MCF 10A (cell line): ENCODE results near the gene NOXO1. TPM values are rescaled to one million over a fixed set of nuclear protein-coding genes. Genes with fewer than 3 reads are reported as not detected.

Experiments
- BruUV-seq: library from RNA; stranded (reverse); fragments of 400-500 nt; replicated peaks from 2 replicates; lab custom pipeline; 2021; lab: Mats Ljungman, UMichigan
- CTCF ChIA-PET: fragments of 300-600 bp; sonication (Branson Sonifier 250); formaldehyde crosslinking; extraction: SDS; loops from one replicate; lab custom pipeline; 2021; ENCODE audit warnings: antibody characterized with exemption, inconsistent platforms; lab: Yijun Ruan, JAX
- POLR2A ChIA-PET: fragments of 300-600, 350-650 bp; sonication (Branson Sonifier 250); formaldehyde crosslinking; extraction: SDS; loops from one replicate; lab custom pipeline; 2020; ENCODE audit warnings: antibody characterized with exemption, inconsistent platforms; lab: Yijun Ruan, JAX
- DNase-seq: peaks from one replicate; pipeline ENCODE4 v3.0.0-alpha.2; 2018; ENCODE audit not compliant: unreplicated experiment
- H3K27ac Mint-ChIP-seq: one replicate; pipeline ENCODE4 v1.8.0; 2022; ENCODE audit warnings: mild to moderate bottlenecking, low read depth, mixed read lengths; ENCODE audit not compliant: unreplicated experiment
- H3K27me3 Mint-ChIP-seq: one replicate; pipeline ENCODE4 v1.8.0; 2022; ENCODE audit warnings: mixed read lengths; ENCODE audit not compliant: insufficient read depth, unreplicated experiment
- H3K36me3 Mint-ChIP-seq: one replicate; pipeline ENCODE4 v1.8.0; 2022; ENCODE audit warnings: mild to moderate bottlenecking, moderate library complexity, mixed read lengths; ENCODE audit not compliant: insufficient read depth, unreplicated experiment
- H3K4me1 Mint-ChIP-seq: one replicate; pipeline ENCODE4 v1.8.0; 2022; ENCODE audit warnings: mixed read lengths; ENCODE audit not compliant: insufficient read depth, unreplicated experiment
- H3K4me3 Mint-ChIP-seq: one replicate; pipeline ENCODE4 v1.8.0; 2022; ENCODE audit warnings: mild to moderate bottlenecking, moderate library complexity, mixed read lengths; ENCODE audit not compliant: unreplicated experiment
- H3K9me3 Mint-ChIP-seq: one replicate; pipeline ENCODE4 v1.8.0; 2022; ENCODE audit warnings: mixed read lengths; ENCODE audit not compliant: unreplicated experiment
- CTCF ChIP-seq: fragments of 200-600 bp; IDR thresholded peaks from one replicate; pipeline ENCODE4 v1.8.0; 2022; ENCODE audit warnings: antibody characterized with exemption, mild to moderate bottlenecking; ENCODE audit not compliant: unreplicated experiment
- intact Hi-C: fragments of 100-400 bp; cut with micrococcal nuclease; formaldehyde crosslinking; loops from 2 replicates; pipeline ENCODE4 v1.14.1; 2022
- total RNA-seq: library from RNA; stranded (reverse); gene quantifications from 2 replicates; pipeline ENCODE4 v1.2.3, GENCODE V29; 2022

Gene NOXO1
- total RNA-seq, 1 experiment from 2014 or later: 1.1 TPM

DNA sequence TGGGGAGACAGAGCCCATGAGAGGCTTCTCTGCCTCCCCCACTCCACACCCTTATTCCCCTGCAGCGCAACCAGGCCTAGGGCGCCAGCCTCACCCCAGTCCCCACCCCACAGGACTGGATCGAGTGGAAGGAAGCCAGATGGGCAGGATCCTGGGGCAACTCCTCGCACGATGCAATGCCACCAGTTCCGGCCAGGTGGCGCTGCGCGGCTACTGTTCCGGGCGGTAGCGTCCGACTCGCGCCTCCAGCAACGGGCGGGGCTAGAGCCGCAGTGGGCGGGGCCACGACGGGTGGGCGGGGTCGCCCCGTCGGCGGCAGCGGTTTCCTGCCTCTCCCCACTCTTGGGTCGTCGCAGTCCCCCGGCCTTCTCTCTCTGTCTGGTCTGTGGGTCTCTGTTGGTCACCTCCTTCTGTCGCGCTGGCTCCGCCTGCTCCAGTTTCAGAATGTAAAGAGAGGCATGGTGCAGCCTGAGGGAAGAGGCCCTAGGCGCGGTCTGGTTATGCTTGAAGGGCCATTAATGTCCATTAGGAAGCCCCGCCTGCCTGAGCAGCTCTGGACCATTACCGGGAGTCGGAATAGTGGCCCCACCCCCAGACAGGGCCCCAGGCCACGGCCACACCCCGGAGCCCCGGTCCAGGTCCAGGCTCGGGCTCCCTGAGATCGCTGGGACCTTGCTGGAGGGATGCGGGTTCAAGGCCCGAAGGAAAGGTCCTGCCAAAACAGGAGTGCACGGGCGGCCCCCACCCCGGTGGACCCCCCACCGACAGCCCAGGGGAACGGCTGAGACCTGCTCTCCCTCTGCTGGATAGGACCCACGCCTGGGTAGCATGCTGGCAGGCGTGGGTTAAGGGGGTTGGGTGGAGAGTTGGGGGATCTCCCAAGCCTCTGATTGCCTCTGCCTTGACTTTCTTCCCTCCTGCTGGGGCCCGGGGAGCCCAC is 42.1 kb upstream of the NOXO1 start:
- Mint-ChIP-seq H3K9me3 (no peaks in the 10 kb centered on the region), H3K4me3 (peak overlapping the region; percentile 18), H3K27ac (peak overlapping the region; percentile 11), H3K4me1 (peaks cover 9% of the 10 kb centered on the region), H3K36me3 (peaks cover 7% of the 10 kb centered on the region), H3K27me3 (no peaks in the 10 kb centered on the region)
- DNase-seq: peak; percentile 88
- POLR2A ChIA-PET: interaction anchor here (0.6 to 2.1 kb wide), 9 partner anchors 16 to 132 kb away, joined by 3 to 8 read pairs (median 4); partner anchors contain the start of genes NOXO1, NTHL1, TRAF7 and TSC2
- TF ChIP-seq CTCF: peak; percentile 96
- BruUV-seq: no TSS peak
- CTCF ChIA-PET: interaction anchor here (0.6 to 1.7 kb wide), 17 partner anchors 10 to 182 kb away, joined by 3 to 19 read pairs (median 4); partner anchors contain the start of genes NTHL1, TSC2 and ZNF598
- intact Hi-C loops: loop anchor here (2.0 kb wide), 2 partner anchors 33 to 117 kb away; no protein-coding TSS in a partner anchor

- H3K27ac Mint-ChIP-seq: peak overlapping the region; percentile 11
- no TSS peak for BruUV-seq
- POLR2A ChIA-PET: interaction anchor here (0.6 to 2.1 kb wide), 10 partner anchors 15 to 133 kb away, joined by 3 to 8 read pairs (median 4); partner anchors contain the start of genes NOXO1, NTHL1, TBL3 and TRAF7
Observed at GRCh38 chr16:2022723-2023091, 41.4 kb upstream of the NOXO1 start.

GRCh38 chr16:2019921-2020831 is 38.9 kb upstream of the NOXO1 start:
- Mint-ChIP-seq H3K9me3 (no peaks in the 10 kb centered on the region), H3K27me3 (no peaks in the 10 kb centered on the region), H3K4me1 (peaks cover 16% of the 10 kb centered on the region), H3K4me3 (no peak overlapping the region), H3K36me3 (peaks cover 7% of the 10 kb centered on the region), H3K27ac (no peak overlapping the region)
- no peak for TF ChIP-seq CTCF
- CTCF ChIA-PET: interaction anchor here (0.5 to 1.0 kb wide), 4 partner anchors 118 to 337 kb away, joined by 3 to 4 read pairs (median 4); no protein-coding TSS in a partner anchor
- intact Hi-C loops: no loop called here
- no peak for DNase-seq
- POLR2A ChIA-PET: interaction anchor here (1.1 to 2.5 kb wide), 4 partner anchors 12 to 135 kb away, joined by 3 to 7 read pairs (median 6); no protein-coding TSS in a partner anchor
- no TSS peak for BruUV-seq

More at GRCh38 chr16:2022723-2023091, 41.4 kb upstream of the NOXO1 start:
- TF ChIP-seq CTCF: no peak
- H3K27me3 Mint-ChIP-seq: no peaks in the 10 kb centered on the region
- CTCF ChIA-PET: interaction anchor here (0.5 to 1.7 kb wide), 16 partner anchors 9 to 187 kb away, joined by 3 to 19 read pairs (median 4); partner anchors contain the start of genes NTHL1, TSC2 and ZNF598
- no peak for DNase-seq
- H3K4me1 Mint-ChIP-seq: peaks cover 9% of the 10 kb centered on the region
- H3K36me3 Mint-ChIP-seq: peaks cover 7% of the 10 kb centered on the region
- intact Hi-C loops: loop anchor here (2.0 kb wide), 2 partner anchors 34 to 118 kb away; no protein-coding TSS in a partner anchor
- no peaks in the 10 kb centered on the region for H3K9me3 Mint-ChIP-seq
- H3K4me3 Mint-ChIP-seq: peak overlapping the region; percentile 18
